T-cell (primary cell): ENCODE measurements around the gene RRAD. TPM values are rescaled to one million over a fixed set of nuclear protein-coding genes. Genes with fewer than 3 reads are reported as not detected.
"Not testable (repeated sequence)": the region's sequence is repeated elsewhere in the genome, so short reads cannot be mapped to it uniquely, and the experiment has no call there.

Source experiments
- ATAC-seq, 4 experiments: fragments of 200-7000 bp in 3 of 4; fragments of 150-1000 bp in 1 of 4; cut with Tn5 transposase; replicated peaks in 1 of 4; 1 replicate in 3 of 4; 2 replicates in 1 of 4; pipeline ENCODE4 v1.10.0; 2021; ENCODE audit warnings: moderate library complexity in 3 of 4, mild to moderate bottlenecking in 2 of 4, moderate number of reproducible peaks in 1 of 4
- CTCF ChIA-PET, 2 donors: fragments of 300-600 bp; sonication (Branson Sonifier 250); formaldehyde crosslinking; loops; one replicate each; lab custom pipeline; 2022; ENCODE audit warnings: antibody characterized with exemption in 2 of 2; lab: Charles Lee
- POLR2A ChIA-PET, 2 donors: fragments of 300-600 bp; sonication (Branson Sonifier 250); formaldehyde crosslinking; loops; one replicate each; lab custom pipeline; 2022; ENCODE audit warnings: antibody characterized with exemption in 2 of 2; lab: Charles Lee
- DNase-seq, 35 experiments: peaks; one replicate each; pipeline versions ENCODE4 v3.0.0 to v3.0.0-alpha.2; 2013 to 2023
- H3K27ac ChIP-seq: one replicate; pipeline ENCODE4 v1.5.1; 2013; ENCODE audit warnings: low read length
- H3K27me3 ChIP-seq, 2 experiments: replicated peaks in 1 of 2; 1 replicate in 1 of 2; 2 replicates in 1 of 2; pipeline versions ENCODE4 v1.6.1 to v1.7.0; 2013; ENCODE audit warnings: low read length in 1 of 2, mixed read lengths in 1 of 2; ENCODE audit not compliant: control insufficient read depth in 2 of 2, insufficient read depth in 2 of 2; ENCODE audit errors: extremely low read depth in 1 of 2
- H3K36me3 ChIP-seq, 2 donors: 1 replicate in 1 of 2; 2 replicates in 1 of 2; pipeline versions ENCODE4 v1.6.1 to v1.7.0; 2013; ENCODE audit warnings: low read length in 1 of 2; ENCODE audit not compliant: control insufficient read depth in 2 of 2, insufficient read depth in 1 of 2; ENCODE audit errors: extremely low read depth in 1 of 2
- H3K4me1 ChIP-seq, 2 experiments: 1 replicate in 1 of 2; 2 replicates in 1 of 2; pipeline versions ENCODE4 v1.6.1 to v1.7.0; 2013; ENCODE audit warnings: low read length in 2 of 2, mixed read lengths in 1 of 2; ENCODE audit not compliant: insufficient read depth in 2 of 2, control insufficient read depth in 1 of 2; ENCODE audit errors: extremely low read depth in 1 of 2
- H3K4me3 ChIP-seq, 2 donors: 1 replicate in 1 of 2; 2 replicates in 1 of 2; pipeline versions ENCODE4 v1.5.1 to v1.7.0; 2013; ENCODE audit warnings: mild to moderate bottlenecking in 2 of 2, low read length in 1 of 2, moderate library complexity in 1 of 2; ENCODE audit not compliant: control insufficient read depth in 1 of 2; ENCODE audit errors: extremely low read depth in 1 of 2
- H3K9me3 ChIP-seq: 2 replicates; pipeline ENCODE4 v1.7.0; 2013
- H3K27ac Mint-ChIP-seq, 2 donors: one replicate each; pipeline ENCODE4 v1.8.0; 2020 to 2021; ENCODE audit warnings: mild to moderate bottlenecking in 2 of 2, mixed read lengths in 2 of 2
- H3K27me3 Mint-ChIP-seq, 2 donors: one replicate each; pipeline ENCODE4 v1.8.0; 2021 to 2022; ENCODE audit warnings: mixed read lengths in 2 of 2
- H3K36me3 Mint-ChIP-seq: one replicate; pipeline ENCODE4 v1.8.0; 2021; ENCODE audit warnings: mixed read lengths
- H3K4me1 Mint-ChIP-seq, 3 donors: one replicate each; pipeline ENCODE4 v1.8.0; 2020 to 2022; ENCODE audit warnings: mixed read lengths in 3 of 3, mild to moderate bottlenecking in 1 of 3
- H3K4me3 Mint-ChIP-seq, 3 donors: one replicate each; pipeline ENCODE4 v1.8.0; 2020 to 2022; ENCODE audit warnings: mild to moderate bottlenecking in 3 of 3, mixed read lengths in 3 of 3, moderate library complexity in 3 of 3
- H3K9me3 Mint-ChIP-seq, 3 donors: one replicate each; pipeline ENCODE4 v1.8.0; 2020 to 2022; ENCODE audit warnings: mixed read lengths in 3 of 3
- WGBS: methylation state at CpG from one replicate; pipeline ENCODE4 v1.1.5; 2013; ENCODE audit warnings: missing lambda C conversion rate; ENCODE audit not compliant: insufficient coverage; 5-methylcytosine and 5-hydroxymethylcytosine counted together
- total RNA-seq, 35 experiments: library from RNA in 6 of 35; stranded (reverse) in 6 of 35; fragments of 120-200 nt in 1 of 35; gene quantifications; one replicate each; pipeline versions ENCODE4 v1.2.1 to v1.2.4 and lab custom pipeline; 2013 to 2026

Gene RRAD
- total RNA-seq, 5 donors from 2014 or later (not counting 1 experiment from before 2014, with no cell fraction given), result 0.28 to 1.1 (median 0.53) TPM; not detected in 1

GRCh38 chr16:66937725-66938337 is 12.5 kb upstream of the RRAD start:
- no peaks in the 10 kb centered on the region for H3K27me3 ChIP-seq
- Mint-ChIP-seq H3K36me3 (peaks cover 27% of the 10 kb centered on the region), H3K9me3 (no peaks in the 10 kb centered on the region), H3K4me3 (peak overlapping the region in 1 of 3 donors; percentile 18), H3K4me1 (peaks cover 41 to 51% (median 42%) of the 10 kb centered on the region in 3 donors), H3K27me3 (no peaks in the 10 kb centered on the region), H3K27ac (no peak overlapping the region)
- no peak for DNase-seq
- ChIA-PET CTCF (no interaction called here), POLR2A (interaction anchor here in 1 of 2 donors (0.5 to 0.7 kb wide), 3 partner anchors 117 to 1523 kb away, joined by 3 to 4 read pairs (median 3); no protein-coding TSS in a partner anchor)
- WGBS, result 100% methylated on average over 5 of the region's 10 CpGs
- ATAC-seq, result no peak
- H3K27ac ChIP-seq, result no peak overlapping the region
- H3K4me1 ChIP-seq, result peaks cover 7 to 43% of the 10 kb centered on the region in 2 experiments
- H3K4me3 ChIP-seq, result no peak overlapping the region
- H3K9me3 ChIP-seq, result no peaks in the 10 kb centered on the region
- H3K36me3 ChIP-seq, result peaks cover 13 to 50% of the 10 kb centered on the region in 2 donors

DNA sequence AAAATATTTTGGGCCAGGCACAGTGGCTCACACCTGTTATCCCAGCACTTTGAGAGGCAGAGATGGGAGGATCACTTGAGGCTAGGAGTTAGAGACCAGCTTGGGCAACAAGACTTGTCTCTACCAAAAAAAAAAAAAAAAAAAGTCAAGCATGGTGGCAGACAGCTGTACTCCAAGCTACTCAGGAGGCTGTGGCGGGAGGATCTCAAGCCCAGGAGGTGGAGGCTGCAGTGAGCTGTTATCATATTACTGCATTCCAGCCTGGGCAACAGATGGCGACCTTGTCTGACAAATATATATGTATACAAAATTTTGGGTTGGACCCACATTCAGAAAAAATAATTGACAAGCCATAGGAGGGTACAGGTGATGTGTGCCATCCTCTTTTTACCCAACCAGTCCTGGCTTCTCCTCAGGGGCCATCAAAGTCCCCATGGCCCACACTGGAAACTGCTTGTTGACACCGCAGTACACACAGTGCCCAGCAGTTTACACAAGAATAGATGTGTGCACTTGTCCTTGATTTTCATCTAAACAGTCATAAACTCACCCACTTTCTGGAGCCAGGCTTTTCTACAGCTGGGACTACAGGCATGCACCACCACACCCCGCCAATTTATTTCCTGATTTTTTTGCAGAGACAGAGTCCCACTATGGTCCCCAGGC is 11.7 kb upstream of the RRAD start:
- Mint-ChIP-seq H3K27ac (peak overlapping the region; percentile 52 to 83), H3K27me3 (no peaks in the 10 kb centered on the region), H3K4me1 (peaks cover 49 to 59% (median 49%) of the 10 kb centered on the region in 3 donors), H3K36me3 (peaks cover 26% of the 10 kb centered on the region), H3K9me3 (no peaks in the 10 kb centered on the region), H3K4me3 (peak overlapping the region; percentile 96 to 98 (median 97))
- Histone ChIP-seq H3K4me3 (no peak overlapping the region), H3K4me1 (peaks cover 7 to 51% of the 10 kb centered on the region in 2 experiments), H3K27me3 (no peaks in the 10 kb centered on the region), H3K9me3 (no peaks in the 10 kb centered on the region), H3K27ac (no peak overlapping the region), H3K36me3 (peaks cover 15 to 44% of the 10 kb centered on the region in 2 donors)
- WGBS, result 95% methylated on average over 2 of the region's 4 CpGs
- no peak for DNase-seq
- ATAC-seq, result no peak
- ChIA-PET POLR2A (interaction anchor here in 1 of 2 donors (0.5 to 0.6 kb wide), 2 partner anchors 8 to 259 kb away, joined by 4 read pairs; no protein-coding TSS in a partner anchor), CTCF (no interaction called here)

DNA sequence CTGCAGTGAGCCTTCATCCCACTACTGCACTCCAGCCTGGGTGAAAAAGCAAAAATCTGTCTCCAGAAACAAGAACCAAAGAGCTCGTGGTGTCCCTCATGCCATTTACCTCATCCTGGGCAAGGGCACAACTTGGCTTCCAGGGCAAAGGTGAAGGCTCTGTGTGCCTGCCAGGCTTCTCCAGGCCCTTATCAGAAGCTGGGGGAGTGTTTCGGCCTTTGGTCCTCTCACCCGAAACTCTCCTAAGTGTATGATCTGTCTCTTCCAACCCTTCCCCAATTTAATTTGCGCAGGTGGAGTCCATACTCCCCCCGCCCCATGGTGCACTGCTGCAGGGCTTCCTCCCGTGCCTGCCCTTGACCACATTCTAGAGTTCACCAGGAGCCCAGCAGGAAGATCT is 11.1 kb upstream of the RRAD start:
- 90% methylated on average over 6 of the region's 6 CpGs for WGBS
- H3K4me3 ChIP-seq, result no peak overlapping the region
- peaks cover 7 to 52% of the 10 kb centered on the region in 2 experiments for H3K4me1 ChIP-seq
- ChIA-PET CTCF (no interaction called here), POLR2A (no interaction called here)
- Mint-ChIP-seq H3K4me1 (peaks cover 54 to 64% (median 54%) of the 10 kb centered on the region in 3 donors), H3K27me3 (no peaks in the 10 kb centered on the region), H3K4me3 (peak overlapping the region; percentile 96 to 98 (median 97)), H3K36me3 (peaks cover 25% of the 10 kb centered on the region), H3K27ac (peak overlapping the region; percentile 52 to 83), H3K9me3 (no peaks in the 10 kb centered on the region)
- H3K27me3 ChIP-seq, result no peaks in the 10 kb centered on the region
- no peak for ATAC-seq
- no peaks in the 10 kb centered on the region for H3K9me3 ChIP-seq
- peaks cover 13 to 43% of the 10 kb centered on the region in 2 donors for H3K36me3 ChIP-seq
- DNase-seq, result no peak
- no peak overlapping the region for H3K27ac ChIP-seq

GRCh38 chr16:66935314-66936011 is 10.1 kb upstream of the RRAD start, which contains the start of gene CES2:
Gene CES2 (plus strand): TSS chr16:66935516. CDS start chr16:66935636, 120 bp downstream.
- DNase-seq, result no peak
- Mint-ChIP-seq H3K4me1 (peaks cover 54 to 64% (median 54%) of the 10 kb centered on the region in 3 donors), H3K9me3 (no peaks in the 10 kb centered on the region), H3K4me3 (peak within 1 kb of the TSS; percentile 96 to 98 (median 97)), H3K27ac (peak within 1 kb of the TSS; percentile 92 to 96), H3K36me3 (peaks cover 20% of the 10 kb centered on the region), H3K27me3 (no peaks in the 10 kb centered on the region)
- H3K9me3 ChIP-seq, result no peaks in the 10 kb centered on the region
- peaks cover 5 to 36% of the 10 kb centered on the region in 2 donors for H3K36me3 ChIP-seq
- peak within 1 kb of the TSS; percentile 82 for H3K27ac ChIP-seq
- 74% methylated on average over 28 of the region's 44 CpGs for WGBS
- H3K4me3 ChIP-seq, result peak within 1 kb of the TSS; percentile 72 to 99
- CTCF ChIA-PET, result no interaction called here
- POLR2A ChIA-PET, result no interaction called here
- no peak for ATAC-seq
- peaks cover 7 to 52% of the 10 kb centered on the region in 2 experiments for H3K4me1 ChIP-seq
- no peaks in the 10 kb centered on the region for H3K27me3 ChIP-seq

GRCh38 chr16:66934839-66935313 is 9.5 kb upstream of the RRAD start:
- Mint-ChIP-seq H3K4me1 (peaks cover 54 to 64% (median 54%) of the 10 kb centered on the region in 3 donors), H3K4me3 (peak overlapping the region; percentile 96 to 98 (median 97)), H3K36me3 (peaks cover 20% of the 10 kb centered on the region), H3K27ac (peak overlapping the region; percentile 92 to 96)
- DNase-seq, H3K9me3 ChIP-seq, H3K9me3 Mint-ChIP-seq, ATAC-seq, H3K27me3 Mint-ChIP-seq, CTCF ChIA-PET, H3K27me3 ChIP-seq: not testable (repeated sequence)
- Histone ChIP-seq H3K36me3 (peaks cover 3 to 37% of the 10 kb centered on the region in 2 donors), H3K4me3 (peak overlapping the region; percentile 72 to 99), H3K27ac (peak overlapping the region; percentile 82), H3K4me1 (peaks cover 7 to 52% of the 10 kb centered on the region in 2 experiments)
- POLR2A ChIA-PET, result interaction anchor here in 1 of 2 donors (0.5 kb wide), 1 partner anchor 47 kb away, joined by 3 read pairs; no protein-coding TSS in a partner anchor
- 4% methylated on average over 4 of the region's 24 CpGs for WGBS
